ENCODE data around the gene SLC8A1.

SLC8A1 gene

DNA sequence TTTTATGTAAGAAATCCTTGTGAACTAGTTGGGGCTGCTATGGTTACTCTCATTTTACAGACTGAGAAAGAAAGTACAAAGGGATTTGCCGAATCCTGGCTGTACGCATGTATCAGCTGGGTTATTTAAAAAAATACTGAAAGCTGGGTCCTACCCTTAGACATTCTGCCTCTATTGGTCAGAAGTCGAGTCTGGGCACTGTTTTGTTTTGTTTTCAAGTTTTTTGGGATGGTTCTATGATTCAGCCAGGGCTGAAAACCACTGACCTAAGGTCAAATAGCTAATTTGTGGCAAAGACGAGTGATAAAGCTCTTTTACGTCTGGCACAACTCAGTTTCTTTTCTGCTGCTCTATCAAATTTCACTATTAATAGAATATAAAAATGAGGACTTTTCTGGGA lies 5.9 kb upstream of the SLC8A1 start:
- DNase-seq: no peak

GRCh38 chr2:40457366-40457765 lies 5.5 kb upstream of the SLC8A1 start:
- no peak for DNase-seq

- DNase-seq: no peak
Measured at GRCh38 chr2:40456926-40457325, 5.0 kb upstream of the SLC8A1 start.

DNA sequence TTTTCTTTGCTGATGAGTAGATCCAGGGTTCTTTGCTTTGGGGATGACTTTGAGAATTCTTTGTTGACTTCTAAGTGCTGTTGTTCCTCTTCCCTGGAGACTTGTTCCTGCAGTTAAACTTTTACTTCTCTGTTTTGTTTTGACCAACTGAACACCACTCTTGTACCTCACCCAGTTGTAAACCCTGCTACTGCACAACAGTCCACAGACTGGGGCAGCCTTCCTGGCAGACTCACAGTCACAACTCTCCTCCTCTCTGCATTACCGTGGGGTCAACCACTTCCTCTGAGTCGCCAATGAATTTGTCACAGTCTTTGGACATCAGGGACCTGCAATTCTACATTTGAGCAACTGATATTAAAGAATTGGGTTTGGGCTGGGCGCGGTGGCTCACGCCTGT lies 3.8 kb upstream of the SLC8A1 start:
- no peak for DNase-seq

DNA sequence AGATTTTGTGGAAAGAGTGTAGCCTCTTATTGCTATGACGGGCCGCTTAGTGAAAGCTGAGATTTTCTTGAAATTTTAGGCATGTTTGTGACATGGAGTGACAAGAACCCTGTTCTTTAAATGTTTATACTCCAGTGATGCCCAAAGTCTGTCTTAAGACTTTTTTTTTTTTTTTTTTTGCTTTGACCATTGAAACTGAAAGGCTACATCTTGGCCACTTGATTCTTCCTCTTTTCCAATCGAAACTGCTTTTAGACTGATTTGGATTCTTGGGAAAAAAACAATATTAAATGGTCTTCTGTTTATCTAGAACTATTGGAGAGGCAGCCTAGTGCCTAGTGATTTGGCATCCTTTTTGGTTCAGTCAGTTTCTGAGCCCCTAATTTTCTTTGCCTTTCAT lies 2.4 kb upstream of the SLC8A1 start:
- DNase-seq: no peak

- DNase-seq: no peak
Measured at GRCh38 chr2:40452786-40453185, 896 bp upstream of the SLC8A1 start.

DNA sequence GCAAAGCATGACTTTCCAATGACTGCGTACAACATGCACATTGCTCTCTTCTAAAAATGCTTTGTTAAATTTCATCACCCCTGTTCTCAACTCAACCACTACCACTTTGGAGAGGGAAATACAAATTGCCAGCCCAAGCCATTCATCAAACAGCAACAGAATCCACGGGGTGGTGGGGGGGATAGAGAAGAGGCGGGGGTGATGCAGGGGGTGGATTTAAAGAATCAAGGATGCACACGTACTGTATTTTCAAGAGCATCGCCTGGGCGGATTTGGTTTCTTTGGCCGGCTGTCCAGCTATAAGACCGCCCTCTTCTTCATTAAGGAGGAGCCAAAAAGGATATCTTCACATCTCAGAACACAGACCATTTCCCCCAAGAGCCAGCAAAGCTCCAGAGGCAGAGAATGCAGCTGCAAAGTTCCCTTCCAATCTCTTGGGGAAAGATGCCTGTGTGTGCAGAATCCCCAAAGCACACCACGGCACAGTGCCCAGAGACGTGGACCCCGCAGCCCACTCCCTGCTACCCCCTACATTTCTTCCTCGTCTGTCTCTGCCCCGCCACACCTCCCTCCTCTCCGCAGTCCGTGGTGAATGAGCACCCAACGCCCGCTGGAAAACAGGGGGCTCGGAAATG lies 977 bp downstream of the SLC8A1 start:
- no peak for DNase-seq

DNA sequence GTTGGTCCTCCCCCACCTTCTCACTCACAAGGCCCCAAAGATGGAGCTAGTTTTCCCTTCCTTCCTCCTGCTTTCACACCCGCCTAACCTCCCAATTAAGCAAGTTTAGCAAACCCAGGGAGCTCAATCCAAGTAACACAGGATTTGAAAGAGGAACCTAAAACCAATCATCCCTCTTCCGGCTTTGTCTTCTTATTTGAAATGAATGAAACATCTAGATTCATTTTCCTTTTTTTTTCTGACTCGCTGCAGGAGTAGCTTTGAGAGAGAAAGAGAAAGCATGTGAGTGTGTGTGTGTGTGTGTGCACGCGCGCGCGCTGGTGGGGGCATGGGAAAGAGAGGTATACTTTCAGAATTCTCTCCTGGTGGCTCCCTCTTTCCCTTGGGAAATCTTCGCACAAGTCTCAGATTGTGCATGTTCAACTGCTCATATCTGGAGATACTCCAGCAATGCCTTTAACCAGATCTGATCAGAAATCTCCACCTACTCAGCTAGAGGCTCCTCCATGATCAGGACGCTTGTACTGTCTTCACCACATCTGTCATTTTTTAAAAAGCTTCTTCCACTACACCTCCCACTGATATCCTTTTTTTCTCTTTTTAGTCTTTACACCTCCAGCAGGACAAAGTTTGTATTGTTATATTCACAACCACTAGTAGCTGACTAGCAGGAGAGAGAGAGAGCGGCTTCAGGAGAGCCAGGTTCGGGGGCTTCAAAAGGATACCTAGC lies 1.7 kb downstream of the SLC8A1 start:
- no peak for DNase-seq

DNA sequence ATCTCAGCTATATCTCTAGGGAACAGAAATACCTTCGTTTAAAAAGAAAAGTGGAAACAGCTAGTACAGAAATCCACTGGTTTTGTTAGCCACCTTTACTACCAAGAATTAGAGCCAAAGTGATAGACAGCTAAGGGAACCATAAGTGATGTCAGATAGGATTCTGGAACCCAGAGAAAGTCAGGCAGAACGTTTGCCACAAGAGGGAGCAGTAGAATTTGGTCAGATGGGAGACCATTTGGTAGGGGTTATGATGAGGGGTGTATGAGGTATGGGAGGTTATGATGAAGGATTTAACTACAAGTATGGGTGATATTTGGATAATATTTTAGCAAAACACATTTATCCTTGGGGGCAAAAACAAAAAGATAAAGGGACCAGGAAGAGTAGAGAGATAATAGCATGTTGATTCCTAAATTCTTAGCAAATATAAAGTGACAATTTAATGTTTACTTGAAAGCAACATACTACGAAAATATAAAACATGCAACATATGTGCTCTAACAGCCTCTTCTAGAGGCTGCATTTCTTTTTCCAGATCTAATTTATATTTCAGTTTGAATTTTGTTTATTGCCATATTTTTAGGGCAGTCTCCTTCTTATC lies 3.3 kb downstream of the SLC8A1 start:
- DNase-seq: no peak

DNA sequence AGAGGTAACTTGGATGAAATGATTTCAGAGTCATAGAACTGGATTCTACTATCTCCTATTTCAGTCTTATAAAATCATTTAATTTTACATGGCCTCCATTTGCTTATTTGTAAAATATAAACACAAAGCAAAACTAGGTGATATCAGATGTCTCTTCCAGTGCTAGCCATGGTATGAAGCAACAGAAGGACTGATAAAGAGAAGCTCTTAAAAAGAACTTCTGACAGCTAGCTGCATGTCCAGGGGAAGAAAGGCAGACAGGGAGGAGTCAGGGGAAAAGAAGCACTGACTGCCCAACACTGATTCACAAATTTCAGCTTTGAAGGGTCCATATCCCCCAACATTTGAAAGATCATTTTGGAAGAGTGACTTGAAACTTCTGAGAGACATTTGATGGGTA lies 6.4 kb downstream of the SLC8A1 start:
- no peak for DNase-seq

GRCh38 chr2:40440835-40441234 lies 11.1 kb downstream of the SLC8A1 start:
- no peak for DNase-seq

GRCh38 chr2:40439473-40439872 lies 12.4 kb downstream of the SLC8A1 start:
- no peak for DNase-seq

GRCh38 chr2:40436093-40436475 lies 15.8 kb downstream of the SLC8A1 start:
- no peak for DNase-seq

- no peak for DNase-seq
Measured at GRCh38 chr2:40435426-40436092, 16.3 kb downstream of the SLC8A1 start.

DNA sequence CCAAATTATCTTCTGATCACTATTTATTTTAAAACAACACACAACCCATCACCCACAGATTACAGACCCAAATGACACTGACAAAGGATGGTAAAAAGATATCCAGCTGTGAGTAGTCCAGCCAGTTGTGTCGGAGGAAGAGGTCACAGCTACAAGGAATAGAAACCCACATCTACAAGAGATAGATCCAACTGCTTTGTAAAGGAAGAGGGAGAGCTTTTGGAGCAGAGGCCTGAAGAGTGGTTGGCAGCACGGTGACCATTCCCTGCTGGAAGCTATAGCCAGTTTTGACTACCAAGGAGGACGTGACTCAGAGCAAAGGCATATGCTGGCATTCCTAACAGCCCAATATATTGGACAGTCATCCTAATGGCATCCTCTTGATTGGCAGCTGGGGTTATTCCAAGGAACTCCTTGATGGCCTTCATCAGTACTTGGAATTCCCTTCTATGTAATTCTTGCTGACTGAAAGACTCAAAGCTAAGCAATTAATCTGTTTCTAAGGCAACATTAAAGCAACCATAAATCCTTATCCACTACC lies 17.1 kb downstream of the SLC8A1 start:
- DNase-seq: no peak

DNA sequence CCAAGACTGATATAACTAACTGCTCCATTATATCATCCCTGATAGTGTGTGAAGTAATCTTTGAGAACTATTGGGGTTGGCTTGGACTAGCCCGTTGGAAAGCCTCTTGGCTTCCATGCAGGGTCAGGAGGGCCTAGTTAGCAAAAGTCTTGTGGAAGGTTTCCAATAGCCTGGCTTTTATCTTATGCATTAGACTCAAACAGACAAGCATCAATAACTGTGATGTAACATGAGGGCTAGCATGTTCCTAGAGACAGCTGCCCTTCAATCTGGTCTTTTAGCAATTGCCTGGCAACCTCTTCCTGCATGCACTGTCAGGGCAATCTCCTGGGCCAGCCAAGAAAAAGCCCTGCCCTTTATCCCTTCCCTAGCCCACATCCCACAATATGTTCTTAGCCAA lies 18.2 kb downstream of the SLC8A1 start:
- no peak for DNase-seq

DNA sequence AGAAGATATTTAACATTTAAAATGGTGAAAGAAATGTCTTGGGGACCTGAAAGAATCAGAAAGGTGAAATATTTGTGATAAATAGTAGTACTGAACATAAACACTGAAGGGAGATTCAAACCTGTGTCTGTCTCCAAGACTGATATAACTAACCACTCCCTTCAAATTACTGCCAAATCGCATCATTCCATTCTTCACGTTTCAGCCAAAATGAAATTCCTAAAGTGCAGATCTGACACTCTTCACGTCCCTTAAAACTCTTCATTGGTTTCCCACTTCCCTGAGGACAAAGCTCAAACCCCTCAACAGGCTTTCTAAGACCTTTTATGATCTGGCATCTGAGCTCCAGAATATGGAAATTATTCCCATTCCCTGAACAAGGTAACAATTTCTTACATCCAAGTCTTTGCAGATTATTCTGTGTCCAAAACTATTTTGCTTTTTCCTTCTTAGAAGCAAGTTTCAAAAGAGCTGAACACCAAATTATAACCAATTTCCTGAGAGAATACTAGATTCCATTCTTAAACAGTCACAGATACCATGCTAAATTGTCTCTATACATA lies 18.9 kb downstream of the SLC8A1 start:
- no peak for DNase-seq

GRCh38 chr2:40431600-40431955 lies 20.3 kb downstream of the SLC8A1 start:
- no peak for DNase-seq

DNA sequence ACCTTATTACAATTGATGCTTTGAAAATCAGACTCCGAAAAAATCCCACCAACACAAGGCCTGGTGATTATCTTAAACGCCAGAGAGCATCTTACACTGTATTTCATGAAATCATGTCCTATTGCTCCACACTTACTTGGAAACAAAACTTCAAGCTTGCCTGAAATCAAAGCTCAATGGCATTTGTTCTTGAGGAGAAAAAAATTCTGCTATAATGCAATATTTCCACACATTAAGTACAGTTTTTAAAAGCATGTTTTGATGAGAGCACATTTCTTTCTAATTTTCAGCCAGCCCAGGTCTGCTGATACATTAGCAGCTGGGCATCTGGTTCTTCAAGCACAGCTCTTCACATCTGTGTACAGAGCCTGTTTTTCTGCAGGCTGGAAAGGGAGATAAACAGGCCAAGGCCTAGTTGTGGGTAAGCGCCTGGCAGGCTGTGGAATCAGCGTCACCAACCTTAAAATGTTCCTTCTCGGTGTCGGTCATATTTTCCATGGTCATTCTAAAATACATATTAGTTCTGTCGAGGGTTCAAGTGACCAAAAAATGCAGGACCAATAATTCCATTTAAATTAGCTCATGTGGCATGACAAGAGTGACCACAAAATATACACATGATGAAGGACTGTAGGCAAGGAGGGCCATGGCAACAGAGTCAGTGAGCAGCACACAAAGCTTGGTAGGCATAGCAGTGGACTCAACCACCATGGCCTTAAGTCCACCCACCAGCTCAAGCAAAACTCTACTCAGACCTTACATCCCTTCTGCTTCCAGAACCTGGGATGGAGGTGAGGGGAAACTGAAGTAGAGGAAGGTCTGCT lies 20.9 kb downstream of the SLC8A1 start:
- no peak for DNase-seq

- no peak for DNase-seq
Measured at GRCh38 chr2:40428439-40428838, 23.5 kb downstream of the SLC8A1 start.

DNA sequence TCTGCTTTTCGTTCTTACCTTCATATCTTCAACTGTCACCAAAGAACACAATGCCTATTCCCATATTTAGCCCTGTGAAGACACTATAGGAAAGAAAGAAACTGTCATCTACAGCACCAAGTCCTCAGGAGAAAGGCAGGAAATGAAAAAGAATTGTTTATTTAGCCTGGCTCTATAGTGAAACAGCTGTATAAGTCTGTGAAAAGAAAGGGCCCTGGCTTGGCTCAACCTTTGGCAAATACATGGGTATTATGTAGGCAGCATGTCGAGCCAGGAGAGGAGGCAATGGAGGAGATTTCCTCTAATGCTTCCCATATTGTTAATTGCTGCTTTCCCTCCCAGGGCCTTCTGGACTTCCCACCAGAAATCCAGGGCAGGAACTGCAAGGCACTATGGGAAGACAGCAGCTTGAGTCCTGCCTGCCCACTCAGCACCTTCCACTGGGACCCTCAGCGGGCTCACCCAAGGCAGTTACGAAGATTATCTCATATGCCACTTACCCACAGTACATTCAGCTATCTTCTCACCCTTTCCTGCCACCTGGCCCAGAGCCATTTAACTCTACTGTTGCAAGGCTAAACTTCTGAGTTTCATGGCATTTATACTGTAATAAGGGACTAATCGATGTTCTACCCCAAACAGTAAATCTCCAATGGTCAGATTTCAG lies 30.1 kb downstream of the SLC8A1 start:
- DNase-seq: no peak

GRCh38 chr2:40420478-40420877 lies 31.4 kb downstream of the SLC8A1 start:
- DNase-seq: no peak

Data from CD4-positive, alpha-beta T cell treated with Interleukin-17A for 1 hour (primary cell).